ENCODE measurements around the gene STXBP2.

The STXBP2 gene

GRCh38 chr19:7657131-7657751 is 20.3 kb downstream of the STXBP2 start:
- no peak for FAIRE-seq

- no peak for FAIRE-seq
Observed at GRCh38 chr19:7658219-7658686, 21.3 kb downstream of the STXBP2 start.

- no peak for FAIRE-seq
Observed at GRCh38 chr19:7661744-7662538, 25.0 kb downstream of the STXBP2 start.

- FAIRE-seq, result no peak
Observed at GRCh38 chr19:7662657-7663056, 25.7 kb downstream of the STXBP2 start.

GRCh38 chr19:7663706-7664105 is 26.8 kb downstream of the STXBP2 start:
- no peak for FAIRE-seq

- FAIRE-seq, result no peak
Observed at GRCh38 chr19:7665076-7665475, 28.2 kb downstream of the STXBP2 start.

- FAIRE-seq, result no peak
Observed at GRCh38 chr19:7668842-7669241, 31.9 kb downstream of the STXBP2 start, which contains the start of gene RETN. RETN (plus strand) TSS chr19:7669049; CDS start chr19:7669327, 278 bp downstream.

GRCh38 chr19:7669641-7670040 is 32.7 kb downstream of the STXBP2 start:
- FAIRE-seq, result no peak

- FAIRE-seq, result no peak
Observed at GRCh38 chr19:7670150-7670783, 33.4 kb downstream of the STXBP2 start.

- FAIRE-seq, result no peak
Observed at GRCh38 chr19:7670790-7671189, 33.9 kb downstream of the STXBP2 start.

GRCh38 chr19:7672522-7672921 is 35.6 kb downstream of the STXBP2 start:
- no peak for FAIRE-seq

GRCh38 chr19:7674010-7675005 is 37.4 kb downstream of the STXBP2 start:
- FAIRE-seq, result no peak

- FAIRE-seq, result no peak
Observed at GRCh38 chr19:7676376-7676775, 39.5 kb downstream of the STXBP2 start.

GRCh38 chr19:7676854-7677253 is 39.9 kb downstream of the STXBP2 start, which contains the start of gene MCEMP1:
MCEMP1 (plus strand) TSS chr19:7677090; CDS start chr19:7677121, 31 bp downstream.
- FAIRE-seq, result no peak

- FAIRE-seq, result no peak
Observed at GRCh38 chr19:7677669-7678311, 40.9 kb downstream of the STXBP2 start.

- FAIRE-seq, result no peak
Observed at GRCh38 chr19:7678971-7679751, 42.3 kb downstream of the STXBP2 start.

- no peak for FAIRE-seq
Observed at GRCh38 chr19:7679771-7680605, 43.1 kb downstream of the STXBP2 start.

GRCh38 chr19:7680606-7681339 is 43.9 kb downstream of the STXBP2 start, which contains the start of gene TRAPPC5:
TRAPPC5 (plus strand) TSS chr19:7680833; CDS start chr19:7682254, 1,421 bp downstream.
- FAIRE-seq, result no peak
